HCT116 (cell line): ENCODE data around the gene ZNF804B. TPM values are rescaled to one million over a fixed set of nuclear protein-coding genes. Genes with fewer than 3 reads are reported as not detected.

Source experiments
- ATAC-seq: fragments of 200-7000 bp; cut with Tn5 transposase; 2 replicates; pipeline ENCODE4 v1.9.1; 2020; ENCODE audit warnings: mild to moderate bottlenecking, moderate library complexity
- BruUV-seq: library from RNA; stranded (reverse); fragments of 400-500 nt; replicated peaks from 2 replicates; lab custom pipeline; 2021; lab: Mats Ljungman, UMichigan
- CTCF ChIA-PET: fragments of 300-600 bp; sonication (Branson Sonifier 250); formaldehyde crosslinking; loops from one replicate; lab custom pipeline; 2021; ENCODE audit warnings: antibody characterized with exemption; lab: Charles Lee
- POLR2A ChIA-PET: fragments of 300-600, 350-600 bp; sonication (Branson Sonifier 250); formaldehyde crosslinking; loops from one replicate; lab custom pipeline; 2021; ENCODE audit warnings: antibody characterized with exemption; lab: Charles Lee
- RAD21 ChIA-PET, 2 experiments: fragments of 300-600 bp; sonication (Branson Sonifier 250); formaldehyde crosslinking; loops; one replicate each; lab custom pipeline; 2023; ENCODE audit warnings: low total read pairs in 2 of 2; ENCODE audit not compliant: uncharacterized antibody in 2 of 2, unreplicated experiment in 2 of 2, low non-redundant PET in 1 of 2; lab: Charles Lee
- DNase-seq: peaks from one replicate; pipeline ENCODE4 v3.0.0-alpha.2; 2010; ENCODE audit warnings: low read depth, low spot score
- H2AFZ ChIP-seq: fragments of 200-600 bp; shearing (Covaris generic), sonication (generic); 2 replicates; pipeline ENCODE4 v1.6.1; 2017; ENCODE audit warnings: low read depth, mixed run types, mixed read lengths, antibody characterized with exemption, low read length; ENCODE audit not compliant: poor library complexity, severe bottlenecking
- H3K27ac ChIP-seq: 2 replicates; pipeline ENCODE4 v1.5.1; 2012; ENCODE audit warnings: low read depth, low read length
- H3K27me3 ChIP-seq: fragments of 200-600 bp; sonication (generic); 2 replicates; pipeline ENCODE4 v1.6.1; 2016; ENCODE audit warnings: mixed run types, low read length, mixed read lengths; ENCODE audit not compliant: insufficient read depth
- H3K36me3 ChIP-seq, 2 experiments: fragments of 200-500 bp in 1 of 2; fragments of 200-600 bp in 1 of 2; sonication (Bioruptor generic) in 1 of 2; sonication (generic) in 1 of 2; 2 replicates each; pipeline versions ENCODE4 v1.5.1 to v1.6.1; 2014 to 2016; ENCODE audit warnings: low read length in 2 of 2, inconsistent platforms in 1 of 2, mixed read lengths in 1 of 2, mixed run types in 1 of 2; ENCODE audit not compliant: insufficient read depth in 2 of 2, control insufficient read depth in 1 of 2
- H3K4me1 ChIP-seq, 2 experiments: fragments of 200-600 bp in 1 of 2; sonication (generic) in 1 of 2; 2 replicates each; pipeline versions ENCODE4 v1.5.1 to v1.6.1; 2012 to 2017; ENCODE audit warnings: low read length in 2 of 2, inconsistent platforms in 1 of 2, mild to moderate bottlenecking in 1 of 2, mixed read lengths in 1 of 2, mixed run types in 1 of 2, moderate library complexity in 1 of 2; ENCODE audit not compliant: insufficient read depth in 2 of 2, control insufficient read depth in 1 of 2
- H3K4me2 ChIP-seq: fragments of 200-600 bp; sonication (generic); 2 replicates; pipeline ENCODE4 v1.6.1; 2017; ENCODE audit warnings: mixed run types, low read length, mixed read lengths
- H3K4me3 ChIP-seq, 2 experiments: fragments of 200-600 bp in 1 of 2; sonication (generic) in 1 of 2; replicated peaks in 1 of 2; 2 replicates each; pipeline ENCODE4 v1.5.1; 2011 to 2016; ENCODE audit warnings: low read length in 2 of 2, control low read depth in 1 of 2, low read depth in 1 of 2, mild to moderate bottlenecking in 1 of 2, mixed read lengths in 1 of 2, mixed run types in 1 of 2
- H3K79me2 ChIP-seq: fragments of 200-600 bp; sonication (generic); 2 replicates; pipeline ENCODE4 v1.6.1; 2017; ENCODE audit warnings: mild to moderate bottlenecking, mixed run types, low read length, moderate library complexity, mixed read lengths; ENCODE audit not compliant: insufficient read depth
- H3K9ac ChIP-seq: fragments of 200-600 bp; sonication (generic); 2 replicates; pipeline ENCODE4 v1.6.1; 2016; ENCODE audit warnings: low read length, mixed read lengths
- H3K9me2 ChIP-seq: fragments of 200-600 bp; sonication (generic), shearing (Covaris generic); 2 replicates; pipeline ENCODE4 v1.6.1; 2017; ENCODE audit warnings: mixed run types, mild to moderate bottlenecking, moderate library complexity; ENCODE audit not compliant: insufficient read depth
- H3K9me3 ChIP-seq, 2 experiments: fragments of 200-500 bp in 1 of 2; fragments of 200-600 bp in 1 of 2; sonication (Bioruptor generic) in 1 of 2; sonication (generic) in 1 of 2; 2 replicates each; pipeline ENCODE4 v1.6.1; 2014 to 2017; ENCODE audit warnings: low read length in 2 of 2, mixed read lengths in 2 of 2, inconsistent platforms in 1 of 2, low read depth in 1 of 2, mild to moderate bottlenecking in 1 of 2, mixed run types in 1 of 2, moderate library complexity in 1 of 2; ENCODE audit not compliant: control insufficient read depth in 1 of 2, insufficient read depth in 1 of 2
- H4K20me1 ChIP-seq: fragments of 200-600 bp; sonication (generic), shearing (Covaris generic); 2 replicates; pipeline ENCODE4 v1.6.1; 2017; ENCODE audit warnings: mixed run types, mild to moderate bottlenecking, moderate library complexity; ENCODE audit not compliant: insufficient read depth
- ATF3 ChIP-seq: IDR thresholded peaks from 2 replicates; pipeline ENCODE4 v1.6.1; 2012
- CBX3 ChIP-seq: IDR thresholded peaks from 2 replicates; pipeline ENCODE4 v1.6.1; 2012; ENCODE audit warnings: low read depth
- CEBPB ChIP-seq: IDR thresholded peaks from 2 replicates; pipeline ENCODE4 v1.6.1; 2012; ENCODE audit warnings: low read depth
- CTCF ChIP-seq, 3 experiments: fragments of 200-600 bp in 1 of 3; sonication (generic) in 1 of 3; IDR thresholded peaks in 2 of 3; conservative IDR thresholded peaks in 1 of 3; 2 replicates each; pipeline ENCODE4 v1.5.1; 2012 to 2017; ENCODE audit warnings: low read depth in 2 of 3, low read length in 2 of 3, antibody characterized with exemption in 1 of 3, borderline replicate concordance in 1 of 3, control low read depth in 1 of 3, mild to moderate bottlenecking in 1 of 3, mixed read lengths in 1 of 3, mixed run types in 1 of 3, moderate library complexity in 1 of 3; ENCODE audit not compliant: insufficient read depth in 1 of 3
- ELF1 ChIP-seq: IDR thresholded peaks from 2 replicates; pipeline ENCODE4 v1.6.1; 2012; ENCODE audit warnings: low read depth, borderline replicate concordance
- EZH2 ChIP-seq: fragments of 200-600 bp; sonication (generic); IDR thresholded peaks from 2 replicates; pipeline ENCODE4 v1.6.1; 2017; ENCODE audit warnings: antibody characterized with exemption, mixed run types
- EZH2phosphoT487 ChIP-seq: fragments of 200-600 bp; IDR thresholded peaks from 2 replicates; pipeline ENCODE4 v1.6.1; 2018; ENCODE audit warnings: antibody characterized with exemption, borderline replicate concordance
- JUND ChIP-seq: IDR thresholded peaks from 2 replicates; pipeline ENCODE4 v1.6.1; 2012
- MAX ChIP-seq: IDR thresholded peaks from 2 replicates; pipeline ENCODE4 v1.6.1; 2012
- POLR2A ChIP-seq: IDR thresholded peaks from 2 replicates; pipeline ENCODE4 v1.7.0; 2011; ENCODE audit warnings: borderline replicate concordance; ENCODE audit not compliant: insufficient read depth, insufficient read length; ENCODE audit errors: extremely low read depth
- POLR2AphosphoS5 ChIP-seq: IDR thresholded peaks from 2 replicates; pipeline ENCODE4 v1.6.1; 2011; ENCODE audit warnings: mild to moderate bottlenecking, low read depth, low read length, moderate library complexity
- RAD21 ChIP-seq: IDR thresholded peaks from 2 replicates; pipeline ENCODE4 v1.6.1; 2012; ENCODE audit warnings: low read depth, mild to moderate bottlenecking
- SIN3A ChIP-seq: IDR thresholded peaks from 2 replicates; pipeline ENCODE4 v1.6.1; 2012; ENCODE audit warnings: low read depth
- SP1 ChIP-seq: IDR thresholded peaks from 2 replicates; pipeline ENCODE4 v1.6.1; 2012; ENCODE audit warnings: low read depth
- SRF ChIP-seq: IDR thresholded peaks from 2 replicates; pipeline ENCODE4 v1.6.1; 2012; ENCODE audit warnings: low read depth
- TCF7L2 ChIP-seq: IDR thresholded peaks from 2 replicates; pipeline ENCODE4 v1.7.0; 2011; ENCODE audit warnings: borderline replicate concordance, inconsistent platforms; ENCODE audit not compliant: insufficient read depth, insufficient read length; ENCODE audit errors: extremely low read depth
- YY1 ChIP-seq: IDR thresholded peaks from 2 replicates; pipeline ENCODE4 v1.6.1; 2011; ENCODE audit warnings: low read length, low read depth, moderate library complexity, mild to moderate bottlenecking; ENCODE audit not compliant: insufficient replicate concordance; ENCODE audit errors: extremely low read depth
- ZNF274 ChIP-seq: fragments of 200-500 bp; sonication (Bioruptor generic); IDR thresholded peaks from 2 replicates; pipeline ENCODE4 v1.6.1; 2014; ENCODE audit warnings: mild to moderate bottlenecking, low read depth, low read length, inconsistent platforms
- intact Hi-C: fragments of 100-400 bp; cut with micrococcal nuclease; formaldehyde crosslinking; loops from 2 replicates; pipeline ENCODE4 v1.10.0; 2022
- total RNA-seq: library from RNA; stranded (reverse); gene quantifications from one replicate; pipeline ENCODE4 v1.2.1, GENCODE V29; 2021; ENCODE audit not compliant: unreplicated experiment

Gene ZNF804B
- total RNA-seq, 1 experiment from 2014 or later = not detected

- Histone ChIP-seq H2AFZ (no peak overlapping the region), H3K79me2 (no peaks in the 10 kb centered on the region), H3K9me3 (no peaks in the 10 kb centered on the region; a peak in 1 of 4 replicates), H3K9me2 (no peaks in the 10 kb centered on the region), H3K27ac (no peak overlapping the region), H4K20me1 (no peaks in the 10 kb centered on the region), H3K9ac (no peak overlapping the region), H3K27me3 (no peaks in the 10 kb centered on the region), H3K4me3 (no peak overlapping the region), H3K4me2 (no peak overlapping the region), H3K36me3 (no peaks in the 10 kb centered on the region; a peak in 1 of 4 replicates), H3K4me1 (no peaks in the 10 kb centered on the region)
- ChIA-PET POLR2A (no interaction called here), CTCF (no interaction called here), RAD21 (no interaction called here)
- no TSS peak for BruUV-seq
- TF ChIP-seq EZH2phosphoT487 (no peak), TCF7L2 (no peak), POLR2A (no peak), CEBPB (no peak), EZH2 (no peak), RAD21 (no peak)
- intact Hi-C loops = no loop called here
- DNase-seq = no peak
- ATAC-seq = no peak
Observed at GRCh38 chr7:89053130-89053529, 293.6 kb downstream of the ZNF804B start.

GRCh38 chr7:89054361-89054760 is 294.9 kb downstream of the ZNF804B start:
- no peaks in the 10 kb centered on the region for H3K9me2 ChIP-seq
- no peaks in the 10 kb centered on the region for H3K36me3 ChIP-seq
- TF ChIP-seq ZNF274 = no peak
- no peak for TF ChIP-seq CEBPB
- no peak for TF ChIP-seq RAD21
- no peak for TF ChIP-seq CTCF (IDR thresholded peaks at IDR 0.05 in 2 of 3, conservative IDR thresholded peaks at IDR 0.05 in 1 of 3; ENCODE audit: borderline replicate concordance in 1 of 3, insufficient read depth in 1 of 3, low read depth in 2 of 3, low read length in 2 of 3)
- TF ChIP-seq POLR2A = no peak
- no peak for TF ChIP-seq MAX
- no peak for TF ChIP-seq SP1
- TF ChIP-seq TCF7L2 = no peak
- TF ChIP-seq ATF3 = no peak
- TF ChIP-seq CBX3 = no peak
- no peak for TF ChIP-seq SIN3A
- no peak for TF ChIP-seq POLR2AphosphoS5
- TF ChIP-seq ELF1 = no peak
- TF ChIP-seq EZH2phosphoT487 = no peak
- no peak for TF ChIP-seq YY1
- TF ChIP-seq EZH2 = no peak
- TF ChIP-seq SRF = no peak
- no peak for TF ChIP-seq JUND
- no peaks in the 10 kb centered on the region for H4K20me1 ChIP-seq
- intact Hi-C loops = no loop called here
- no peak overlapping the region for H3K4me3 ChIP-seq
- DNase-seq (no peak), ATAC-seq (no peak)
- CTCF ChIA-PET = no interaction called here
- POLR2A ChIA-PET = no interaction called here
- H3K4me2 ChIP-seq = no peak overlapping the region
- no peak overlapping the region for H2AFZ ChIP-seq
- H3K27me3 ChIP-seq = no peaks in the 10 kb centered on the region
- BruUV-seq = no TSS peak
- H3K27ac ChIP-seq = no peak overlapping the region
- H3K79me2 ChIP-seq = no peaks in the 10 kb centered on the region
- H3K4me1 ChIP-seq = no peaks in the 10 kb centered on the region
- RAD21 ChIA-PET = no interaction called here
- H3K9ac ChIP-seq = no peak overlapping the region
- no peaks in the 10 kb centered on the region; a peak in 1 of 4 replicates for H3K9me3 ChIP-seq
